Measurements from ENCODE around the gene KLF7.

GRCh38 chr2:207137596-207138337, 28.0 kb downstream of the KLF7 start:
- TF ChIP-seq CTCF (IDR thresholded peaks at IDR 0.05): no peak
- no peak for TF ChIP-seq POLR2AphosphoS5 (IDR thresholded peaks at IDR 0.05; ENCODE audit: insufficient read depth in 1 of 2, low read depth in 1 of 2)
